Measurements from ENCODE around the gene ZNF112.

The ZNF112 gene

DNA sequence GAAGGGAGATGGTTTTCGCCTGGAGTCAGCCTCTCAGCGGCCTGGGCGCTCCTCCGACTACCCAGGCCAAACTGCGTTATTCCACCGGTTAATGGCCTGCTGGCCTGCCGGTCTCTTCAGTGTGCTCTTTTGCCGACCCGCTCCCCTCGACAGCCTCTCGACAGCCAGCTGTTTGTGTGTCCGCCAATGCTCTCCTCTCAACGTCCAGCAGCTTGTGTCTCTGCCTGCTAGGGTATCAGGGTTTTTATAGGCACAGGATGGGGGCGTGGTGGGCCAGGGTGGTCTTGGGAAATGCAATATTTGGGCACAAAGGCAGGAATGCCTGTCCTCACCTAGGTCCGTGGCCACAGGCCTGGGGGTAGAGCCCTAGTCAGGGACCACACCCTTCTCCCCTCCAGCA lies 50.2 kb downstream of the ZNF112 start:
- H3K4me3 ChIP-seq (ENCODE audit: low read depth, low read length): no peak overlapping the region
- TF ChIP-seq, protein P1, sequence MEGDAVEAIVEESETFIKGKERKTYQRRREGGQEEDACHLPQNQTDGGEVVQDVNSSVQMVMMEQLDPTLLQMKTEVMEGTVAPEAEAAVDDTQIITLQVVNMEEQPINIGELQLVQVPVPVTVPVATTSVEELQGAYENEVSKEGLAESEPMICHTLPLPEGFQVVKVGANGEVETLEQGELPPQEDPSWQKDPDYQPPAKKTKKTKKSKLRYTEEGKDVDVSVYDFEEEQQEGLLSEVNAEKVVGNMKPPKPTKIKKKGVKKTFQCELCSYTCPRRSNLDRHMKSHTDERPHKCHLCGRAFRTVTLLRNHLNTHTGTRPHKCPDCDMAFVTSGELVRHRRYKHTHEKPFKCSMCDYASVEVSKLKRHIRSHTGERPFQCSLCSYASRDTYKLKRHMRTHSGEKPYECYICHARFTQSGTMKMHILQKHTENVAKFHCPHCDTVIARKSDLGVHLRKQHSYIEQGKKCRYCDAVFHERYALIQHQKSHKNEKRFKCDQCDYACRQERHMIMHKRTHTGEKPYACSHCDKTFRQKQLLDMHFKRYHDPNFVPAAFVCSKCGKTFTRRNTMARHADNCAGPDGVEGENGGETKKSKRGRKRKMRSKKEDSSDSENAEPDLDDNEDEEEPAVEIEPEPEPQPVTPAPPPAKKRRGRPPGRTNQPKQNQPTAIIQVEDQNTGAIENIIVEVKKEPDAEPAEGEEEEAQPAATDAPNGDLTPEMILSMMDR (IDR thresholded peaks at IDR 0.05; ENCODE audit: borderline replicate concordance, insufficient read depth, low read depth, low read length): no peak

DNA sequence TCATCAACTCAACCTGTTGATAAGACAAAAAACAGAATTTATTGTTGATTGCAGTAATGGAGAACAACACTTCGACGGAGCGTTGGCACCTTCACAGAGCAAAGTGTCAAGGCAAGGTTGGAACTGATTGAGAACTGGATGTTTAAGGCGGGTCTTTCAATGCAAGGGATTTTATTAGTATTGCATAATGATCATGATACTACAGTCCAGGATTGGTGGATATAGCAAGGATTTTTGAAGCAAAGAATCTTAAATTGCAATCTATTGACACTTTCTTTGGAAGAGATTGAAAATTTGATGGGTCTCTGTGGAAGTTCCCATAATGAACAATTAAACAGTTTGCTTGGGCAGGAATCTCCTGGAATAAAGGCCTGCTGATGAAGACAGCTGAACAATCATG lies 51.0 kb downstream of the ZNF112 start:
- no peak overlapping the region for H3K4me3 ChIP-seq (ENCODE audit: low read depth, low read length)
- TF ChIP-seq, protein P1 (IDR thresholded peaks at IDR 0.05; ENCODE audit: borderline replicate concordance, insufficient read depth, low read depth, low read length): no peak

DNA sequence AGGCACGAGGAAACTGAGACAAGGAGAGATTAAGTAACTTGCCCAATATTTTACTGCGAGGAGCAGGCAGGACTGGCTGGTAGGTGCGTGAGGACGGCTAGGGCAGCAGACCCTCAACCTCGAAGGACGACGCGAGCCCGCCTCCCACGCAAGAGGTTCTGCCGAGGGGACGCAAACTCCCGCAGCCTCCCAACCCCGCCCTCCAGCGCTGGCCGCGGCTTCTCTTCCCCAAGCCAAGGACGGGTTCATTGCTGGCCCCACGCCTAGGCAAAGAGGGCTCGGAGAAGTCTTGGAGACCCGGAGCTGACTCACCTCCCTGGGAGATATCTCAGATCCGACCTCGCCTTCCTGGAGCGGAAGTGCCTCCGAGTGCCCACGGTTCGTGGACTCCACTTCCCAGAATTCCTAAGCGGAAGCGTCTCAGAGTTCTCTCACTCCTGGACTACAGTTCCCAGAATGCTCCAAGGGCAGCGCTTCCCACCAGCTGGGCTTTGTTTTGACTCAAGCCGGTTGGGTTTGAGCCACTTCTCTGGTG lies 51.8 kb downstream of the ZNF112 start, which contains the start of gene ZNF235:
Gene ZNF235 (minus strand): TSS at position 367 of the 535 bp plus-strand sequence. CDS start 1,621 bp downstream, outside the sequence.
- TF ChIP-seq, protein P1 (IDR thresholded peaks at IDR 0.05; ENCODE audit: borderline replicate concordance, insufficient read depth, low read depth, low read length): no peak
- H3K4me3 ChIP-seq (ENCODE audit: low read depth, low read length): peak within 1 kb of the TSS; percentile 76

DNA sequence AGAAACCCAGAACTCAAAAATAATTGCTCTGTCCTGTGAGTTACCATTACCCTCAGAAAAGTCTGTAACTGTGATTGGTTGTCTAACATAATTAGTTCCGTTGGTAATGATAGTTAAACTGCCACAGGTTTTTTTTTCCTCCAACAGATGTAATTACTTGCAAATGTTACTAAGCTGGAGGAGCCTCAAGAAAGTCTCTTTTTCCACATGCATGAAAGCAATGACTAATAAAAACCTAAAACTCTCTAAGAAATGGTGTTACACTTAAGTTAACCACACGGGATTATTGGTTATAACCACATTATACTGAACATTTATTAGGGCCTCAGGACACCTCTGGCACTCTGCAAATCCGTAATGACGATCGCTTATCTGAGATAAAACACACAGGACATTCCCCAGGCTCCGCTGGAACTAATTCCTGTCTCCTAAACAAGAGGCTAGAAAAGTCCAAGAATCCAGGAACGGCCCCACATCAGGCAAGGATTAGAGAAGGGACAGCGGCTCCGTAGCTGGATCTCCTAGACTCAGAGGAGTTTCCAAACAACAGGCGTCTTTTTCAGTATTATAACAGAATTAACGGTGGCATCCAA lies 52.4 kb downstream of the ZNF112 start:
- TF ChIP-seq, protein P1 (IDR thresholded peaks at IDR 0.05; ENCODE audit: borderline replicate concordance, insufficient read depth, low read depth, low read length): no peak
- H3K4me3 ChIP-seq (ENCODE audit: low read depth, low read length): peak overlapping the region; percentile 76

DNA sequence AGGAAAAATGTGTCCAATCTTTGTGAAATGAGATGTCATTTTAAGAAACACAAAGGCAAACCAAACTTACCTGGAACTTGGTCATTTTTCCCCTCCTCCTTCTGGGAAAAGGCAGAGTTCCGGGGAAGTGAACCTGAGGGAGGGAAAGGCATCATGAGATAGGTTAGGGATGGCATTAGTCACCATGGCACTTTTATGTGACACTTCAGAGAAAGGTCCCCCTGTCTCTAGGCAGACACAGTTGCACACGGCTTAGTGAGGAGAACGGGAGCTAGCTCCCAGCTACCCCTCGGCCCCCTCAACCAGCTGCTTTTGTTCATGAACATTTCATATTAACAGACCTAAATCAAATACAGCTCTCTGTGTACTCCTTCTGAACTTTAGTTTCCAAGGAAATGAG lies 53.2 kb downstream of the ZNF112 start:
- H3K4me3 ChIP-seq (ENCODE audit: low read depth, low read length): no peak overlapping the region

DNA sequence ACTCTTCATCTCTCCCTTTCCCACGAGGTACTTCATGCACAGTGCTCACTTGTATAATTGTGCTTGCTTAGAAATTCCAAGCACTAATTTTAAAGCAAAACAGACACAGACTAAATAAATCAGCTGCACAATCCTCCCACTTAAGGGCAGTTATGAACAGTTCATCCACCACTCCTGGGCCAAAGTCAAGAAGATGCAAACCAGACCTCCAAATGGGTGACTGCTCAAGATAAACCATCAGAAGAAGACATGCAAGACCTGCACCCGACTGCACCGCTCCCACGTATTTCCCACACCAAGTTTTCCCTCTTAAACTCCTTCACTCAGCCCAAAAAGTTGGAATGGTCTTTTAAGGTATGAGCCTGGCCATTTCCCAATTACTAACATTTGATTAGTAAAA lies 71.5 kb downstream of the ZNF112 start:
- H3K4me3 ChIP-seq (ENCODE audit: low read depth, low read length): no peak overlapping the region
- TF ChIP-seq, protein P1 (IDR thresholded peaks at IDR 0.05; ENCODE audit: borderline replicate concordance, insufficient read depth, low read depth, low read length): no peak

More for the DNA sequence above, 53.2 kb downstream of the ZNF112 start:
- TF ChIP-seq, protein P1 (IDR thresholded peaks at IDR 0.05; ENCODE audit: borderline replicate concordance, insufficient read depth, low read depth, low read length): no peak

DNA sequence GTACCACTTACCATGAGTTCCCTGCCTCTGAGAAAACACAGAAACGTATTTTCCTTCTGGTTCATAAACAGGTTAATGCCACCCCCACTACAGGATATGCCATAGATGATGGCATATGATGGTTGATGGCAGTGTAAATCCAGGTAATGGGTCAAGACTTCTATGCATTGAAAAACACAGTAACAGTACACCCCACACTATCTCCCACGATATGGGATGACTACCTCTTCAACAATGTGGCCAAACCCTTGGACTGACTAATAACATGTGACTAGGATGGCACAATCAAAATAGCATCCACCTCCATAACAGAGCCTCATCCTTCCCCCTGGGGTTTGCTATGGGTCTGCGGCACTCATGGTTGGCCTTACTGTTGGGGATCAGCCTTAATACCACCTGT lies 73.6 kb downstream of the ZNF112 start:
- TF ChIP-seq, protein P1 (IDR thresholded peaks at IDR 0.05; ENCODE audit: borderline replicate concordance, insufficient read depth, low read depth, low read length): no peak
- H3K4me3 ChIP-seq (ENCODE audit: low read depth, low read length): no peak overlapping the region
